Measurements from ENCODE around the gene SGSM1.

The SGSM1 gene

GRCh38 chr22:24845041-24845898 lies 39.3 kb downstream of the SGSM1 start:
- peak; percentile 87 for DNase-seq

GRCh38 chr22:24847490-24847889 lies 41.5 kb downstream of the SGSM1 start:
- DNase-seq, result no peak

- no peak for DNase-seq
Measured at GRCh38 chr22:24848559-24849168, 42.7 kb downstream of the SGSM1 start.

- no peak for DNase-seq
Measured at GRCh38 chr22:24855794-24856193, 49.8 kb downstream of the SGSM1 start.

GRCh38 chr22:24857576-24857975 lies 51.6 kb downstream of the SGSM1 start:
- no peak for DNase-seq

GRCh38 chr22:24859587-24859986 lies 53.6 kb downstream of the SGSM1 start:
- DNase-seq, result no peak

GRCh38 chr22:24865508-24865907 lies 59.5 kb downstream of the SGSM1 start:
- no peak for DNase-seq

GRCh38 chr22:24867323-24868022 lies 61.5 kb downstream of the SGSM1 start:
- peak; percentile 77 to 88 (median 81) for DNase-seq

- no peak for DNase-seq
Measured at GRCh38 chr22:24868979-24869378, 63.0 kb downstream of the SGSM1 start.

GRCh38 chr22:24871611-24872205 lies 65.7 kb downstream of the SGSM1 start:
- DNase-seq, result no peak

GRCh38 chr22:24873226-24873625 lies 67.2 kb downstream of the SGSM1 start:
- DNase-seq, result no peak

- DNase-seq, result peak in 1 of 3 donors; percentile 35
Measured at GRCh38 chr22:24875862-24876506, 70.0 kb downstream of the SGSM1 start.

GRCh38 chr22:24876700-24877099 lies 70.7 kb downstream of the SGSM1 start:
- DNase-seq, result no peak

- no peak for DNase-seq
Measured at GRCh38 chr22:24878969-24879368, 73.0 kb downstream of the SGSM1 start.

GRCh38 chr22:24883432-24883831 lies 77.4 kb downstream of the SGSM1 start:
- peak; percentile 26 to 31 (median 28) for DNase-seq

- DNase-seq, result no peak
Measured at GRCh38 chr22:24887260-24887659, 81.2 kb downstream of the SGSM1 start.

GRCh38 chr22:24893341-24894070 lies 87.5 kb downstream of the SGSM1 start:
- no peak for DNase-seq

GRCh38 chr22:24894220-24894975 lies 88.4 kb downstream of the SGSM1 start:
- DNase-seq, result peak; percentile 16 to 24 (median 23)

GRCh38 chr22:24894998-24895397 lies 89.0 kb downstream of the SGSM1 start:
- DNase-seq, result no peak

- DNase-seq, result no peak
Measured at GRCh38 chr22:24901448-24901847, 95.4 kb downstream of the SGSM1 start.

GRCh38 chr22:24905909-24906308 lies 99.9 kb downstream of the SGSM1 start:
- DNase-seq, result no peak

All from suppressor macrophage treated with lipopolysaccharide for 1 hour (primary cell).